HG03064 (cell line): ENCODE results near the gene AKR1B1.

ENCODE experiments used
- ATAC-seq: cut with Tn5 transposase; IDR thresholded peaks from one replicate; pipeline ENCODE4 v1.9.1; 2021; ENCODE audit warnings: low read depth; ENCODE audit not compliant: unreplicated experiment

AKR1B1 gene

DNA sequence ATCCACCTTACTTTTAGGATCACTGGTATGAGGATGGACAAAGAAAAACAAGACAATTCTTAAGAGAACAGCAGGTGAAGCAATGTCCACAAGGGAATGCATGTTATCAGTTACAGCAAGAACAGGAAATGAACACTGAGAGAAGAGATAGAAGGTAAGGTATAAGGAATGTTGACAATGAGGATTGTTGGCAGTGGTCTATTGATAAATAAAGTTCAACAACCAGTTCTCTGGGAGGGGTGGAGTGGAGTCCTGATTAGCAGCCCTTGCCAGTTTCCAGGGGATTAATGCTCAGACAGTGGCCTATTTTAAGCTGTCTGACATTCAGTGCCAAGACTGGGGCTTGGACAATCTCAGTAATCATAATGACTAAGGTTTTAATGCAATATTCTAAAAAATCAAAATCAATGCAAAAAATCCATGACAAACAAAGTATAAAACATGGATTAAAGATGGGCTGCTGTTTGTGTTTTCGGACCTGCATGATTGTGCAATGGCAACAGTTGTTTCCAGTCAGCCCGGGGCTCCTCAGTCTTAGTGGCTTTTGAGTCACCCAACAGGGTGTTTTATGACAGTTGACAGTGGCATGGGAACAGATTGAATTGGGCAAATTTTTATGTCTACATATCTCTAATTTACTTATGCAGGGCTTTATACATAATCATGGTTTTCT, 13.8 kb upstream of the AKR1B1 start:
- no peak for ATAC-seq

DNA sequence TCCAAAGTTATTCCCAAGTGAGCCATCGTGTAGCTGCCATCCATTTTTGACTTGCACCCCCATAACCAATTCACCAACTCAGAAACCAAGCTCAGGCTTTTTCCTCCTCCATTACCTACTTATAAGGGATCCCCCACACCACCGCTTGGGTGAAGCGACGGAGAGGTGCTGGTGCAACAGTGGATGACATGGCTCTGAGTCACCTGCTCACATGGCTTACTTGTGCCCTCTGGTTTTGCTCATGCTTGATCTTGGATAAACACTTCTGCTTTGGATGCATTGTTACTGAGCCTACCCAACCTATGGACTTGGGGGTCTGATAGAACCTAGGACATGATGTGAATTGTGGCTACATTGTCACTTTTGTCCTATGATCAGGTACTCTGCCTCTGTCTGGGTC, 12.0 kb upstream of the AKR1B1 start:
- no peak for ATAC-seq

DNA sequence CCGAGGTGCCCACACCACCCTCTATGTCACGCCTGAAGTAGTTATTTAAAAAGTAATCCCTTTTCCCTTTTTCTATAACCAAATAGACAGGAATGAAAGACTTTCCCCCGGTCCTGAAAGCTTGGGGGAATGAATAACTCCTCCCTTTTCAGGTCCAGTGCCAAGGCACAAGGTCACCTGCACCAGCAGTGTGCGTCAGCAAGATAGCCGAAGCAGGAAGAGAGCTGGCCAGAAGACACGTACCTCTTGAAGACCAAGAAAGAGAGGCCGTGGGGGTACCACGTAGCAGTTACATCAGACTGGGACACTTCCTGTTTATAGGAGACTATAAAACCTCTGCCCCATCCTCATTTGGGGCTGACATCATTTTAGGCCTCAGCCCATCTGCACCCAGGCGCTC, 10.7 kb upstream of the AKR1B1 start:
- no peak for ATAC-seq

DNA sequence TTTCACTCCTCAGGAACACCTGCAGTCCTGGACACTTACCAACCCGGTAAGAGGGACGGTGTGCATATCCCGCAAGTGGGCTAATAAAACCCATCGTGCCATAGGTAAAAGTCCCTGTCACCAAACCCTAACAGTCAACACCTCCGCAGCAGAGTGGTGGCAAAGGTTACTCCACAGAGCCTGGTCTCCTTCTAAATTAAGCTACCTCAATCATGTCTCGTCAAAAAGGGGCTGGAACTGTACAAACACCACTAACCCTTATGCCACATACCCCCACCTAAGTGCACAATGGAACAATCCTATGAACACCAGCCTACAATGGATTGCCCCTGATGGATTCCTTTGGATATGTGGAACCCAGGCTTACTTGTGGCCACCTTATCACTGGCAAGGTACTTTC, 9.6 kb upstream of the AKR1B1 start:
- ATAC-seq, result no peak

DNA sequence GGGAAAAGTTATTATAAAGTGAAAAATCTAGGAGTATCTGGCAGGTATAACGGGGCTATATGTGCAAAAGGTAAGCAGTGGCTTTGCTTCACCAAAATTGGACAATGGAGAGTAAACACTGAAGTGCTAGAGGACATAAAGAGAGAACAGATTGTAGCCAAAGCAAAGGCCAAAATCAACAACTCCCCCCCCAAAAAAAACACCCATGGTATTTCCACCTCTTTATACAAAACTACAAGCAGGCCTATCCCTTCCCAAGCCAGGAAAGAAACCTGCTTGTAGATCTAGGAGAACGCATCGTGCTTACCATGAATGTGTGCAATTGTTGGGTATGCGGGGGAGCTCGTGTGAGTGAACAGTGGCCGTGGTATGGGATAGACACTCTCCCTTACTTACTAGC, 9.2 kb upstream of the AKR1B1 start:
- no peak for ATAC-seq

DNA sequence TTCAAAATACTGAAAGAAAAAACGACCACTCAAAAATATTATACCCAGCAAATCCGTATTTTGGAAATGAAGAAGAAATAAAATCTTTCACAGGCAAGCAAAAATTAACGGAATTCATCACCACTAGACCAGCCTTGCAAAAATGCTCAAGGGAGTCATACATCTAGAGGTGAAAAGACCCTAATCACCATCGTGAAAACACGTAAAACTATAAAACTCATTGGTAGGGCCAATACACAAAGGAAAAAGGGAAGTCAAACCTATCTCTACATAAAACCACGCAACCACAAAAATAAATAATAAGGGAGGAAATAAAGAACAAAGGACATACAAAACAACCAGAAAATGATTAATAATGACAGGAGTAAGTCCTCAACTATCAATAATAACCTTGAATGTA, 6.6 kb upstream of the AKR1B1 start:
- ATAC-seq, result no peak

DNA sequence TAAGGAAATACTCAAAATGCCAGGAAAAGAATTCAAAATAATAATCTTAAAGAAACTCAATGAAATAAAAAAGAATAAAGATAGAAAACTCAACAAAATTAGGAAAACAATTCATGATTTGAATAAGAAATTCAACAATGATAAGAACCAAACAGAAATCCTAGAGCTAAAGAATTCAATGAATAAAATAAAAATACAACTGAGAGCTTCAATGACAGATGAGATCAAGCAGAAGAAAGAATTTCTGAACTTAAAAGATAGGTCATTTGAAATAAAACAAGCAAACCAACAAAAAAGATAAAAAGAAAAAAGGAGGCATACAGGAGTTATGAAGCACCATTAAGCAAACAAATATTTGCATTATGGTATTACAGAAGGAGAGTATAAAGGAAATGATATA, 5.6 kb upstream of the AKR1B1 start:
- no peak for ATAC-seq

DNA sequence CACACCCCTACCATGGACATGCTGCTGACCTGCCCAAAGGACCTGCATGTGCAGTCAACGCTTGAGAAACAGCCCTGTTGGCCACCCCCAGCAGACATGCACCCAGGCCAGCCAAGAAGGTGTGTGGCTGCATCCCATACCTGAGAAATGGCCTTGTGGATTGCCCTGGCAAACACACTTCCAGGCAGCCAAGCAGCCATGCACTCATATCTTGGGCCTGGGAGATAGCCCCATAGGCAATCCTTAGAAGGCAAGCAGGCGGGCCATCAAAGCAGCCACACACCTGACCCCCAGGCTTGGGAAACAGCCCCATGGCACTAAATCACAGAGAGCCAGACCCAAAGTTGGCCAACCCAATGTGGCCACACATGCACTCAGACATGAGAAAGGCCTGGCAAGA, 4.9 kb upstream of the AKR1B1 start:
- ATAC-seq, result no peak

DNA sequence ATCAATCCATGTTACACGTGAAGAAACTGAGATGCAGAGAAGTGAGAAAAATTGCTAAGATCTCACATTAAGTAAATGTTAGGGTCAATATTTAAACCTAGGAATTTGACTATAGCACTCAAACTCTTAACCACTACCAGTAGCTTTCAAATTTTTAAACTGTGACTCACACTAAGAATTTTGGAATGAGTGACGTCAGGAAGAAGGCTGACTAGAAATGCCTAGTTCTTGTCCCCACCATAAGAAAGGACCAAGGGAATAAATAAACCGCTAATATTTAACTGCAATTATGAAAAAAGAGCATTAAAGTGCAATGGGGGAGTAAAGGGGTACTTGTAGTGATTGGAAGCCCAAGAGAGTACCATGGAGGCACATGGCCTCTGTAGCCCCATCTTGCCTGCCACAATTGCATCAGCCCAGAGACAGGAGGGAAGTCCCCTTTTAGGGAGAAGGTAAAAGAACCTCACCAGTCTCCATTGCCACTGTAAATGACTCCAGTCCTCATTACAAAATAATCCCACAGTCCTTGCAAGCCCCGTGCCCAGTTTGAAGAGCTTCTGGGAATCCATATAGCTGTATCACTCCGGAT, 3.5 kb upstream of the AKR1B1 start:
- ATAC-seq, result no peak

DNA sequence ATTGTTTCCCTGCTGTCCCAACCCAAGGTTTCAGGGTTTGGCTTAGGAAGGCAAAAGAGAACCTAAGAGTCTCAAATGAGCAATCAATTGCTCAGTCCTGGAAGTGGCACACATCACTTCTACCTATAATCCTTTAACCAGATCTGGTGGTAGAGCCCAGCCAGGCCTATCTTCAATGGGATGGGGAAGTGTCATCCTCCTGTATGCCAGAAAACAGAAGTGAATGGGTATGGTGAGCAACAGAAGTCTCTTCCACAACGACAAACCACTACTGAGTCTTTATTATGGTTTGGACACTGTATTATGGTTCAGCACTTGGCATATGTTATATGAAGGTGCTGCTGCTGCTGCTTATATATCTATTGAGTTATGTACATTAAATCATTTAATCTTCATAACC, 3.0 kb upstream of the AKR1B1 start:
- ATAC-seq, result no peak

DNA sequence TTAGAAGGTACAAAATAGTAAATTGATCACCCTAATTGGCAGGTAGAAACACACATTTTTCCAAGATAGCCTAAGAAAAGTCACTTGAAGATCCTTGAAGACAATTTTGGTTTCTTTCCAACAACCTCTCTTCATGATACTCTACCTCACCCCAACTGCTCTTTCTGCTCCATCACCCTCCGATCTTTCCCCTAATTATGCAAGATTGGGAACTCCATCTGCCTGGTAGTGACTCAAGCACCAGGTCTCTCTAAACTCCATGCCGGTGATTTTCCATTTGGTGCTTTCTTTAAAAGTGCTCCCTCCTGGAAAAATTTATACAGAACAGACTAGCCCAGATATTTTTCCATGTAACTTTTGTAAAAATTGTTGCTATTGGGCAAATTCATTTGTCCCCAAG, 1.1 kb upstream of the AKR1B1 start:
- no peak for ATAC-seq

DNA sequence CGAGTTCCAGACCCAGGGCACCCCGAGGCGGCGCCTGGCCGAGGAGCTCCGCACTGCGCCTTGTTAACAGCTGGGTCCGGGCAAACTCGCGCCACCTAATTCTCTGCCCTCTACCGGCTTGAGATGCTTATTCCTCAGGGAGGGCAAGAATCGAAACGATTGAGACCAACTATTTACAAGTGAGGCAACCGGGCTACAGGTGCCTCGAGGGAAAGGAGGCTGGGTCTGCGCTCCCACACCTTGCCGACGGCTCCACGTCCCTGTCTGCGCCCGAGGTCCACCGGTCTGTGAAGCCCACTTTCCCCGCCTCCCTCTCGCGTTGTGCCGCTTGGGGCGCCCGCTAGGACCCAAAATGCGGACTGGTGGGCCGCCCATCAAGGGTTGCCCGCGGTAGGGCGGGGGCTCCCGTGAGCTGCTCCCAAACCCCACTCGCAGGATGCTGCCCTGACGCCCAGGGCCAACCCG, 527 bp downstream of the AKR1B1 start:
- ATAC-seq, result peak; percentile 36

DNA sequence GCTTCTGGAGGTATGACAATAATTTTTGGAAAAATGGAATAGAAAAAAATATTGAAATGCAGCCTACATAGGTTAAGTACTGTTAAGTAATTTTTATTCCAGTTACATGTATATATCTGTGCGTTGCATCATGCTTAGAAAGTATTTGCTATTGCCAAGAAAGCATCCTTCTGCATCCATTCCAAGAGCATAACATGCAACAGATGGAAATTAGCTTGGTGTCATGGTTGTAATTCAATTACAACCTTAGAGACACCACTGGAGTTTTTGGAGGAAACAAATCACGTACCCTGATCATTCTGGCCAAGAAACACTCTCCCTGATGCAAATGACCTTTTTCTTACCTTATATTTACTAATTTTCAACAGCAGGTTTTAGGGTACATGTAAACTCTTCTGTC, 1.7 kb downstream of the AKR1B1 start:
- ATAC-seq, result no peak

DNA sequence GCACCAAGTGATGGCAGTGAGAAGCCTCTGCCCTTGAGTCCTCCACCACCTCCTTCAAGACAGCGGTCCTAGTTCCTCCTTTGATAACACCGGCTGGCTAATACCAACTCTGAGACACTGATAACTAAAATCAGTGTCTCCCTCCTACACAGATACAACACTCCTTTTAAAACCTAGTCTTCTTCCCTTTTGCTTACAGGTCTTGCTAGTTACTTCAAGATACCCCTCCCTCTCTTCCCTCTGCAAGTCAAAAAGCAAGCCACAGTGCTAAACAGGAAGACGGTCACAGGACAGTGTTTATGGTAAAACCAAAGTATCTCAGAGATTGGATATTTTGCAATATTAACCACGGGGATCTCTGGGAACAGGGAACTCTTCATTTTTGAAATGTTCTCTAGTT, 4.6 kb downstream of the AKR1B1 start:
- no peak for ATAC-seq

DNA sequence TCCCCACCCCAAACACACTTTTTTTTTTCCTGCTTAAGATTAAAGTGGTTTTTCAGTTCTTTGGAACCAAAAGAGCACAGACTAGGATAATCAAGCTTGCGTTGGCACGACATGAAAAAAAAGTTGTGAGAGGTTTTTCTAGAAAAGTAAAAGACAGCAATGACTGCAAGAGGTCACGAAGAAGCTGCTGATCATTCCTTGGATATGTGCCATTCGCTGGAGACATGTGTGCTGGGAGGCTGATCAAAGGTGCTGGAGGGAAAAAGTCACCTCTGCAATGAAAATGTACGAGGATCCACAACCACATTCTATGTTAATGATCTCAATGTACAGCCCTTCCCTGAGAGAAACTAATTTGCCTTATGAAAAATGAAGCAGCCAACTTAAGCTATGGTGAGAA, 5.4 kb downstream of the AKR1B1 start:
- no peak for ATAC-seq

DNA sequence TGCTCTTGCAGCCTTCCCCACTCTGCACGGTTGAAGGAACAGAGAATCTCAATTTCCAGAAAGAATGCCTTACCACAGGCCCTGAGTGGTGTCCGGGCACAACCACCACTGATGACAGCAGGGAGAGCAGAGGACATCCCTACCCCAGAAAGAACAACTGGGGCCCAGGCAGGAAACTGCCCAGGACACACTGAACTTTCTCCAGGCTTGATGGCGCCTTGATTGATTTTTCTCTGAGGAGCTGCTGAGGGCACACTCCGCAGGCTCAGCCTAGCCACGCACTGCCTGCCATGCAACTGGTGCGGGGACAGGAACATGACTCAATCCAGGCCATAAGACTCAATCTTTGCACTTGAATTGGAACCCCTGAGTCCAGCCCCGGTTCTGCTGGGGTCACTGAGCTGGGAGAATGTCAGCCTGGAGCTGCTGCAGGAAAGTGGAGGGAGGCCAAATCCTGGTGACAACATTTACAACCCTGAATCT, 5.9 kb downstream of the AKR1B1 start:
- ATAC-seq, result no peak

DNA sequence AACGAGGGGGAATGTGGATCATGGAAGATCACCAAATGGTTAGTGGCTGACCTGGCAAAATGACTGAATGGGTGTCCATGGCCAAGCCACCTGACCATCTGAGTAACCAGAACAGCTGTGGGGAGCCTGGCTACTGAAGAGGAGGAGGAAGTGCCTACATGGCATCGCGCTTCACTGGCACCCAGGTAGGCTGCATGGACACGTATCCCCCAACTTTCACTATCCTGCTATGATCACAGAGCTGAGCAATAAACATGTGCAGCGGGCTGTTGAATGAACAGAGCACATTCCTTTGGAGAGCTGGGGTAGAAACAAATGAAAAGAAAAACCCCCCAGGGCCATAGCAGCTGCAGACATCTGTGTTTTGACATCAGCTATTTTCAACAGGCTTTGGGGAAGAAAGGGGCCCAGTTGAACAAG, 6.5 kb downstream of the AKR1B1 start:
- ATAC-seq, result no peak

DNA sequence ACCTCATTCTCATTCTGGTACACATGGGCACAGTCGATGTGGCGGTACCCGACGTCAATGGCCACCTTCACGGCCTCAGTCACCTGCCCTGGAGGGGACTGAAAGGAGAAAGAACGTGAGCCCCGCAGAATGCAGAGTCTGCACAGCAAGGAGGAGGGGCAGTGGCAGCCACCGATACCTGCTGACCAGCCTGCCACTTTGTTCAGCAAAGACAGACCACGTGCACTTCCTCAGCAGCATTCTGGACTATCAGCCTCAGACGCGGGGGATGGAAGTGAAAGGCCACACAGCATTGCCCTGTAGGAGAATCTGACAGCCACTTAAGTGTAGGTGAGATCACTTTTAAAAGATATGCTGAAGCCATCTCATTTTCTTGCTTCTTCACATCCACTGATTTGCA, 7.2 kb downstream of the AKR1B1 start:
- no peak for ATAC-seq

DNA sequence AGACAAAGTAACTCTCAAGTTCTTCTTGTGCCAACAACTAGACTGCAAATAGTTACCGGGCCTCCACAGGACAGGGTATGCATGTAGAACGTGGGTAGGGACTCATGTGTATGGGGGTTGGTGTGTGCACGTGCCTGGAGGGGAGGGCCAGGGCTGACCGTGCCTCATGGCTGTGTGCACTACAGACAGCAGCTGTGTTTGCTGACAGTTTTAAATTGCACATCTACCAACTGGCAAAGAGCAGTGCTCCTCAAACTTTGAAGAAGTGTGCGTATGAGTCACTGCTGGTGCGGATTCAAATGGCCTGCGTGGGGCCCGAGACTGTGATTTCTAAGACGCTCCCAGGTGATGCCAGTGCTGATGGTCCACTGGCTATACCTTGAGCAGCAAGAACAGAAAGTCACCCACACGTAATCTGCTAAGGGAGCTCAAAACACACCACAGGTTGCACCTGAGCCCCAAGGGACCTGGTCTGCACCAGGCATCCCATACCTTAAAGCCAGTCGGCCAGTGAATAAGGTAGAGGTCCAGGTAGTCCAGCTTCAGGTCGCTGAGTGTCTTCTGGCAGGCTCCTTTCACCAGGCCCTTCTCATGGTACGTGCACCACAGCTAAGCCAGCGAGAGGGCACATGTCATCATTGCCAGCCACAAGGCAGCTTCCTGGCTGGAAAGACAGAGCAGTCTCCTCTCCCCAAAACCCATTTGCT, 8.5 kb downstream of the AKR1B1 start:
- no peak for ATAC-seq

DNA sequence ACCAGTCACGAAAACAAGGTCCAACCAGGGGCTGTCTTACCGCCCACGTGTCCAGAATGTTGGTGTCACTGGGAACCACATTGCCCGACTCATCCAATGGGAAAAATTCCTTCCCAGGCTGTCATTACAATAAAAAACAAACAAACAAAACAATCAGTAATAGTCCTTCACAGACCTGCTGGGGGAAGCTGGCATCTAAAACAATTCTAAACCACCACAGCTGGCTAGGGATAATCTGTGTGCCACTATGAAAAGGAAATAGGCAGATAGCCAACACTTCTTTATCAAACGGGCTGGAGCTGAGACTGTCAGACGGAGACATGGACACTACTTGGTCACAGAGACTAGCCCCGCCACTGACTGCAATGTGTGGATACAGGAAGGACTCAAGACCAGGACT, 9.2 kb downstream of the AKR1B1 start:
- no peak for ATAC-seq

DNA sequence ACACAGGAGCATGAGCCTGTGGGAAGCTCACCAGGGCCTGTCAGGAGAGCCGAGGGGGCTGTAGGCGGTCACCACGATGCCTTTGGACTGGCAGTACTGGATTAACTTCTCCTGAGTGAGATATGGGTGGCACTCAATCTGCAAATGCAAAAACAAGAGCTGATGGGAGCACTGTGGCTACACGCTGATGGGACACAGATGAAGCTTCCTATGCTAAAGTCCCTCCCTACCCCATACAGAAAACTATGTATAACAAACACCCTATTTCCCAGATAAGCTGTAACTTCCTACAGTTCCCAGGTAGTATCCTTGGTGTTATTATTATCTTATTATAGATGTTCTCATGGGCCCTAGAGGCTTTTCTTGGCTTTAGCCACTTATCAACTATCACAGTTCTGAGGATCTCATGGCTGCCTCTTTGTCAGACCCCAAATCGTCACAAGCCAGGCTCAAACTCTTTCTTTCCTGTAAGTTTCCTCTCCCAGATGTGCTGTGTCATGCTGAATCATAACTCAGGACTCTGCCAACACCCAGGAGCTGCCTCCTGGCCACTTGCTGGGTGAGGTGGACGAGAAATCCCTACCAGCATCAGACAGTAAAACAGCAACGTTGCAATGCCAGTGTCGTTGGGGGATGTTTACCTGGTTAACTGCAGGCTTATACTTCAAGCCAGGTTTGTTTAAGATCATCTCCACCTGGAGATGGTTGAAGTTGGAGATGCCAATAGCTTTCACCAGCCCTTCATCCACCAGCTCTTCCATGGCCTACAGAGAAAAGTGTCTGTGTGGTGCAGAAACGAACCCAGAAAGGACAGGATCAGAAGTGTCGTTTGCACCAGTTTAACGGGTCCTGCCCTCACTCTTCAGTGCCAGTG, 10.3 kb downstream of the AKR1B1 start:
- no peak for ATAC-seq
